ENCODE data around the gene MED12L. TPM values are rescaled to one million over a fixed set of nuclear protein-coding genes. Genes with fewer than 3 reads are reported as not detected.

MED12L gene
- total RNA-seq, 2 donors from 2014 or later = 15.5 to 28.9 TPM

- Histone ChIP-seq H3K4me1 (ENCODE audit: control insufficient read depth, insufficient read depth, low read length) (no peaks in the 10 kb centered on the region), H3K4me3 (ENCODE audit: low read length) (no peak overlapping the region), H3K9me3 (ENCODE audit: control insufficient read depth, low read length) (no peaks in the 10 kb centered on the region), H3K36me3 (ENCODE audit: control insufficient read depth, insufficient read depth, low read length) (no peaks in the 10 kb centered on the region), H3K9ac (ENCODE audit: extremely low read depth, low read length, poor library complexity, severe bottlenecking) (no peak overlapping the region), H3K27me3 (ENCODE audit: control insufficient read depth, insufficient read depth, low read length, poor library complexity, severe bottlenecking) (no peaks in the 10 kb centered on the region), H3K27ac (ENCODE audit: low read depth, low read length) (no peak overlapping the region)
- Mint-ChIP-seq H3K9me3 (no peaks in the 10 kb centered on the region), H3K4me3 (no peak overlapping the region), H3K27me3 (ENCODE audit: insufficient read depth) (no peaks in the 10 kb centered on the region), H3K27ac (no peak overlapping the region), H3K36me3 (ENCODE audit: low read depth) (no peaks in the 10 kb centered on the region), H3K4me1 (peaks cover 9% of the 10 kb centered on the region)
- no peak for DNase-seq
- 89 to 91% methylated on average over 6 of the region's 6 CpGs for WGBS, 2 experiments (ENCODE audit: insufficient coverage in 1 of 2, insufficient read length in 1 of 2)
- no peak for TF ChIP-seq CTCF (conservative IDR thresholded peaks at IDR 0.05)
Observed at GRCh38 chr3:151293127-151293526, 207.7 kb downstream of the MED12L start.

DNA sequence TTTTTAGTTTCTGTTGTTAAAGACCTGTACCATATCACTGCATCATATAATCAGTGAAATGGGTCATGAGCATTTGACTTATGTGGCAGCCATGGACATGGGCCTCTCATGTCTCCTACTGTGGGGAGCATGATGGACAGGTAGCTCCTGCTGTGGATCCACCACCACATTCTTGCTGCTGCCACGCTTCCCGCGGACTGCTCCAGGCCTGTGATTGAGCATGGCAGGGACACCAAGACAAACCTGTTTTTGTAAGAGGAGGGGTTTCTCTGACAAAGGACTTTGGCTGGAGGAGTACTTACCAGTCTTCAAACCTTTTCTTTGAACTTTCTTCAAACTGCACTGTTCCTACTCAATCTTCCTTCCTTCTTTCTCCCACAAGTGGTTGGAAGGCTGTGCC is 210.8 kb downstream of the MED12L start:
- peak; percentile 60 for DNase-seq
- peaks cover 9% of the 10 kb centered on the region for H3K4me1 Mint-ChIP-seq
- TF ChIP-seq CTCF (conservative IDR thresholded peaks at IDR 0.05) = no peak
- no peaks in the 10 kb centered on the region for H3K9me3 Mint-ChIP-seq
- no peak overlapping the region for H3K27ac Mint-ChIP-seq
- no peak overlapping the region for H3K4me3 Mint-ChIP-seq
- H3K36me3 Mint-ChIP-seq (ENCODE audit: low read depth) = no peaks in the 10 kb centered on the region
- no peaks in the 10 kb centered on the region for H3K36me3 ChIP-seq (ENCODE audit: control insufficient read depth, insufficient read depth, low read length)
- no peaks in the 10 kb centered on the region for H3K4me1 ChIP-seq (ENCODE audit: control insufficient read depth, insufficient read depth, low read length)
- H3K4me3 ChIP-seq (ENCODE audit: low read length) = no peak overlapping the region
- H3K9ac ChIP-seq (ENCODE audit: extremely low read depth, low read length, poor library complexity, severe bottlenecking) = no peak overlapping the region
- no peak overlapping the region for H3K27ac ChIP-seq (ENCODE audit: low read depth, low read length)
- 96 to 100% methylated on average over 1 to 3 of the region's 3 CpGs for WGBS, 2 experiments (ENCODE audit: insufficient coverage in 1 of 2, insufficient read length in 1 of 2)
- no peaks in the 10 kb centered on the region for H3K27me3 Mint-ChIP-seq (ENCODE audit: insufficient read depth)
- no peaks in the 10 kb centered on the region for H3K9me3 ChIP-seq (ENCODE audit: control insufficient read depth, low read length)
- H3K27me3 ChIP-seq (ENCODE audit: control insufficient read depth, insufficient read depth, low read length, poor library complexity, severe bottlenecking) = no peaks in the 10 kb centered on the region

GRCh38 chr3:151297429-151297828 is 212.0 kb downstream of the MED12L start:
- no peaks in the 10 kb centered on the region for H3K36me3 ChIP-seq (ENCODE audit: control insufficient read depth, insufficient read depth, low read length)
- no peak for DNase-seq
- Mint-ChIP-seq H3K9me3 (no peaks in the 10 kb centered on the region), H3K4me1 (peaks cover 9% of the 10 kb centered on the region), H3K27ac (no peak overlapping the region), H3K27me3 (ENCODE audit: insufficient read depth) (no peaks in the 10 kb centered on the region), H3K4me3 (no peak overlapping the region), H3K36me3 (ENCODE audit: low read depth) (no peaks in the 10 kb centered on the region)
- H3K27ac ChIP-seq (ENCODE audit: low read depth, low read length) = no peak overlapping the region
- TF ChIP-seq CTCF (conservative IDR thresholded peaks at IDR 0.05) = no peak
- no peaks in the 10 kb centered on the region for H3K9me3 ChIP-seq (ENCODE audit: control insufficient read depth, low read length)
- H3K9ac ChIP-seq (ENCODE audit: extremely low read depth, low read length, poor library complexity, severe bottlenecking) = no peak overlapping the region
- H3K27me3 ChIP-seq (ENCODE audit: control insufficient read depth, insufficient read depth, low read length, poor library complexity, severe bottlenecking) = no peaks in the 10 kb centered on the region
- no peaks in the 10 kb centered on the region for H3K4me1 ChIP-seq (ENCODE audit: control insufficient read depth, insufficient read depth, low read length)
- WGBS, 2 experiments (ENCODE audit: insufficient coverage in 1 of 2, insufficient read length in 1 of 2) = 86% methylated on average over 1 of the region's 2 CpGs; no CpG with 5 or more reads in 1 of the 2 experiments
- no peak overlapping the region for H3K4me3 ChIP-seq (ENCODE audit: low read length)
